Measurements from ENCODE around the gene CCL27. TPM values are rescaled to one million over a fixed set of nuclear protein-coding genes. Genes with fewer than 3 reads are reported as not detected.
A peak's percentile ranks its signal among the peaks of the same experiment; 100 is the strongest.

CCL27 gene
- total and polyA plus RNA-seq, 8 donors = 0.49 to 1.6 (median 0.77) TPM; not detected in 1

DNA sequence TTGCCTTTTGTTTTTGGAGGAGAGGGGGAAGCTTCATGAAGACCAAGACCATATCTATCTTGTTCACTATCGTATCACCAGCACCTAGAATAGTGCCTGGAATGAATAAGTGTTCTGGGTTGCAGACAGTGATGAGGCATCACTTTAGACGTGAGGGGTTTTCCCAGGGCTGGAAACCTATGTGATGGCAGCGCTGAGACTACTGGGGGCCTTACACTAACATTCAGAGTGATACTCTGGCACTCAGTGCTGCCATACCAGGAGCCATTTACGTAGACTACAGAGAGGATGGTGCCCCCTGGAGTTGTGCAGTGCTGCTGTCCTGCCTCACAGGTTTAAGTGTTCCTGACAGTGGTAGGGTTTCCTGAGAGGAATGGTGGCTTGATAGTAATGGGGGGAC, 21.7 kb upstream of the CCL27 start:
- Histone ChIP-seq H3K4me1 (peaks cover 0 to 8% of the 10 kb centered on the region in 2 donors), H3K4me3 (no peak overlapping the region), H3K27me3 (no peaks in the 10 kb centered on the region), H3K36me3 (peaks cover 0 to 4% of the 10 kb centered on the region in 2 donors), H3K27ac (no peak overlapping the region), H3K9me3 (no peaks in the 10 kb centered on the region)
- TF ChIP-seq, protein P1, sequence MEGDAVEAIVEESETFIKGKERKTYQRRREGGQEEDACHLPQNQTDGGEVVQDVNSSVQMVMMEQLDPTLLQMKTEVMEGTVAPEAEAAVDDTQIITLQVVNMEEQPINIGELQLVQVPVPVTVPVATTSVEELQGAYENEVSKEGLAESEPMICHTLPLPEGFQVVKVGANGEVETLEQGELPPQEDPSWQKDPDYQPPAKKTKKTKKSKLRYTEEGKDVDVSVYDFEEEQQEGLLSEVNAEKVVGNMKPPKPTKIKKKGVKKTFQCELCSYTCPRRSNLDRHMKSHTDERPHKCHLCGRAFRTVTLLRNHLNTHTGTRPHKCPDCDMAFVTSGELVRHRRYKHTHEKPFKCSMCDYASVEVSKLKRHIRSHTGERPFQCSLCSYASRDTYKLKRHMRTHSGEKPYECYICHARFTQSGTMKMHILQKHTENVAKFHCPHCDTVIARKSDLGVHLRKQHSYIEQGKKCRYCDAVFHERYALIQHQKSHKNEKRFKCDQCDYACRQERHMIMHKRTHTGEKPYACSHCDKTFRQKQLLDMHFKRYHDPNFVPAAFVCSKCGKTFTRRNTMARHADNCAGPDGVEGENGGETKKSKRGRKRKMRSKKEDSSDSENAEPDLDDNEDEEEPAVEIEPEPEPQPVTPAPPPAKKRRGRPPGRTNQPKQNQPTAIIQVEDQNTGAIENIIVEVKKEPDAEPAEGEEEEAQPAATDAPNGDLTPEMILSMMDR (IDR thresholded peaks at IDR 0.05) = no peak
- intact Hi-C loops (cut with DNase I) = no loop called here
- ATAC-seq = no peak
- DNase-seq = no peak

DNA sequence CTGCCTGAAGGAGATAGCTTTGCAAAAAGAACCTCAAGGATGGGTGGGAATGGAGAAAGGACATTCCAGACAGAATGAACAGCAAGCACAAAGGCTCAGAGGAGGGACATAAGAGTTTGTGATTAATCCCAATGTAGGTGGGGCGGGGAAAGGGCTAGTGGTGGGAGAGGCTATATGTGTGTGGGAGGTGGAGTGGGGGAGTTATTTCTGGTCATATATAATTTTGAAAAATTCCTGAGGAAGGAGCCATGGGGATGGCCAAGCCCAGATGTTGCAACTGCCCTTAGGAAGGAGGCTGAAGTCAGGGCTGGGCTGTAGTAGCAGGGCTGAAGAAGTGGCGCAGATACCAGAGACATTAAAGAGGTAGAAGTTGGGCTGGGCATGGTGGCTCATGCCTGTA, 13.4 kb upstream of the CCL27 start:
- DNase-seq (no peak), ATAC-seq (peak; percentile 36)
- no peaks in the 10 kb centered on the region for H3K4me1 ChIP-seq
- H3K9me3 ChIP-seq = no peaks in the 10 kb centered on the region
- H3K4me3 ChIP-seq = no peak overlapping the region
- no peaks in the 10 kb centered on the region for H3K36me3 ChIP-seq
- no peaks in the 10 kb centered on the region for H3K27me3 ChIP-seq
- no peak overlapping the region for H3K27ac ChIP-seq
- intact Hi-C loops (cut with DNase I) = no loop called here
- TF ChIP-seq, protein P1 (IDR thresholded peaks at IDR 0.05) = no peak

GRCh38 chr9:34675048-34675714, 12.7 kb upstream of the CCL27 start:
- H3K9me3 ChIP-seq = no peaks in the 10 kb centered on the region
- peak; percentile 86 for ATAC-seq
- TF ChIP-seq, protein P1 (IDR thresholded peaks at IDR 0.05) = peak; percentile 27 to 44
- no peaks in the 10 kb centered on the region for H3K4me1 ChIP-seq
- peak in 2 of 4 donors; percentile 61 to 62 for DNase-seq
- intact Hi-C loops (cut with DNase I) = no loop called here
- H3K27ac ChIP-seq = no peak overlapping the region
- H3K27me3 ChIP-seq = no peaks in the 10 kb centered on the region
- no peaks in the 10 kb centered on the region for H3K36me3 ChIP-seq
- H3K4me3 ChIP-seq = no peak overlapping the region

DNA sequence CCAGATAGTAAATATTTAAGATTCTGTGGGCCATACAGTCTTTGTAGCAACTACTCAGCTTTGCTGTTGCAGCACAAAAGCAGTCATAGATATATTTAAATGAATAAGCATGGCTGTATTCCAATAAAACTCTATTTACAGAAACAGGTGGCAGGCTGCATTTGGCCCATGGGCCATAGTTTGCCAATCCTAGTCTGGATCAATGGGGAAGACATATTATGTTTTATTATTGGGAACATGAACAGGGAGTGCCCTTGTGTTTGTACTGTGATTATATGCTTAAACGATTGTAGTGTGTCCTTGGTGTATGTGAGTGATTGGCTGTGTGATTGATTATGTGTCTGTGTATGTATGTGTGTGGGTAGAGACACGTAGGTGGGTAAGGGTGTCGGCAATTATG, 12.0 kb upstream of the CCL27 start:
- ATAC-seq = no peak
- no peak overlapping the region for H3K4me3 ChIP-seq
- no peak overlapping the region for H3K27ac ChIP-seq
- intact Hi-C loops (cut with DNase I) = no loop called here
- TF ChIP-seq, protein P1 (IDR thresholded peaks at IDR 0.05) = no peak
- H3K27me3 ChIP-seq = no peaks in the 10 kb centered on the region
- H3K4me1 ChIP-seq = no peaks in the 10 kb centered on the region
- peaks cover 0 to 3% of the 10 kb centered on the region in 2 donors for H3K36me3 ChIP-seq
- H3K9me3 ChIP-seq = peaks cover 0 to 2% of the 10 kb centered on the region in 2 donors
- DNase-seq = no peak

- intact Hi-C loops (cut with DNase I) = no loop called here
- no peak for ATAC-seq
- no peak overlapping the region for H3K27ac ChIP-seq
- H3K4me3 ChIP-seq = no peak overlapping the region
- peaks cover 0 to 10% of the 10 kb centered on the region in 2 donors for H3K4me1 ChIP-seq
- H3K9me3 ChIP-seq = peaks cover 0 to 3% of the 10 kb centered on the region in 2 donors
- TF ChIP-seq, protein P1 (IDR thresholded peaks at IDR 0.05) = no peak
- DNase-seq = no peak
- peaks cover 0 to 6% of the 10 kb centered on the region in 2 donors for H3K36me3 ChIP-seq
- H3K27me3 ChIP-seq = no peaks in the 10 kb centered on the region
Measured at GRCh38 chr9:34671307-34671706, 8.8 kb upstream of the CCL27 start.

All from left lung (tissue), 10 donors.